CD4-positive, alpha-beta T cell treated with Interferon alpha-2 for 1 hour (primary cell): ENCODE results near the gene PCDHGB4.
"Not testable (repeated sequence)": the region's sequence is repeated elsewhere in the genome, so short reads cannot be mapped to it uniquely, and the experiment has no call there.

ENCODE experiments used
- DNase-seq, 2 donors: peaks; one replicate each; pipeline ENCODE4 v3.0.0-alpha.2; 2020 to 2022

Gene PCDHGB4

GRCh38 chr5:141399555-141400258 lies 12.2 kb downstream of the PCDHGB4 start:
- DNase-seq: no peak

- DNase-seq: peak in 1 of 2 donors; percentile 31
These were observed 15.2 kb downstream of the PCDHGB4 start, which contains the start of gene PCDHGA9 for GRCh38 chr5:141402553-141403243. TSS of gene PCDHGA9 (plus strand) at chr5:141402778. CDS start at chr5:141402953, 175 bp downstream.

- no peak for DNase-seq
These were observed 15.9 kb downstream of the PCDHGB4 start for GRCh38 chr5:141403387-141403786.

GRCh38 chr5:141407790-141408505 lies 20.4 kb downstream of the PCDHGB4 start, which contains the start of gene PCDHGB6:
TSS of gene PCDHGB6 (plus strand) at chr5:141408021. CDS start at chr5:141408203, 182 bp downstream.
- DNase-seq: peak in 1 of 2 donors; percentile 51

GRCh38 chr5:141409598-141410306 lies 22.3 kb downstream of the PCDHGB4 start:
- DNase-seq: no peak

- DNase-seq: no peak
These were observed 24.1 kb downstream of the PCDHGB4 start for GRCh38 chr5:141411575-141411974.

GRCh38 chr5:141412854-141413539 lies 25.5 kb downstream of the PCDHGB4 start, which contains the start of gene PCDHGA10:
TSS of gene PCDHGA10 (plus strand) at chr5:141412987. CDS start at chr5:141413176, 189 bp downstream.
- DNase-seq: peak; percentile 50 to 67

GRCh38 chr5:141413540-141414069 lies 26.1 kb downstream of the PCDHGB4 start:
- DNase-seq: no peak

- not testable (repeated sequence) for DNase-seq
These were observed 27.2 kb downstream of the PCDHGB4 start for GRCh38 chr5:141414548-141415274.

GRCh38 chr5:141415275-141415618 lies 27.7 kb downstream of the PCDHGB4 start:
- DNase-seq: not testable (repeated sequence)

- DNase-seq: peak; percentile 46 to 48
These were observed 30.1 kb downstream of the PCDHGB4 start, which contains the start of gene PCDHGB7 for GRCh38 chr5:141417494-141418172. TSS of gene PCDHGB7 (plus strand) at chr5:141417677. CDS start at chr5:141417860, 183 bp downstream.

GRCh38 chr5:141419074-141419880 lies 31.8 kb downstream of the PCDHGB4 start:
- DNase-seq: no peak

- DNase-seq: peak; percentile 43 to 57
These were observed 33.5 kb downstream of the PCDHGB4 start, which contains the start of gene PCDHGA11 for GRCh38 chr5:141420855-141421488. TSS of gene PCDHGA11 (plus strand) at chr5:141421051. CDS start at chr5:141421228, 177 bp downstream.

GRCh38 chr5:141421489-141421855 lies 34.0 kb downstream of the PCDHGB4 start:
- DNase-seq: no peak

GRCh38 chr5:141422742-141423291 lies 35.3 kb downstream of the PCDHGB4 start:
- no peak for DNase-seq

- no peak for DNase-seq
These were observed 40.4 kb downstream of the PCDHGB4 start for GRCh38 chr5:141427783-141428426.

GRCh38 chr5:141430332-141431113 lies 43.0 kb downstream of the PCDHGB4 start, which contains the start of gene PCDHGA12:
TSS of gene PCDHGA12 (plus strand) at chr5:141430507. CDS start at chr5:141430760, 253 bp downstream.
- DNase-seq: peak; percentile 29 to 38
